ENCODE results near the gene DOK6. TPM values are rescaled to one million over a fixed set of nuclear protein-coding genes. Genes with fewer than 3 reads are reported as not detected.

The DOK6 gene
- total RNA-seq, 1 donor: 2.1 TPM

- no peak overlapping the region for H3K4me3 ChIP-seq (ENCODE audit: low read depth, low read length)
- no peak for DNase-seq (ENCODE audit: low read depth)
- no peak for TF ChIP-seq CTCF (IDR thresholded peaks at IDR 0.05; ENCODE audit: insufficient read depth, low read length)
Observed at GRCh38 chr18:69674966-69675365, 274.3 kb downstream of the DOK6 start.

- no peak for TF ChIP-seq CTCF (IDR thresholded peaks at IDR 0.05; ENCODE audit: insufficient read depth, low read length)
- DNase-seq (ENCODE audit: low read depth): no peak
- no peak overlapping the region for H3K4me3 ChIP-seq (ENCODE audit: low read depth, low read length)
Observed at GRCh38 chr18:69677595-69677994, 276.9 kb downstream of the DOK6 start.

GRCh38 chr18:69680123-69680522 lies 279.4 kb downstream of the DOK6 start:
- no peak for TF ChIP-seq CTCF (IDR thresholded peaks at IDR 0.05; ENCODE audit: insufficient read depth, low read length)
- no peak for DNase-seq (ENCODE audit: low read depth)
- H3K4me3 ChIP-seq (ENCODE audit: low read depth, low read length): no peak overlapping the region

- no peak for DNase-seq (ENCODE audit: low read depth)
- no peak overlapping the region for H3K4me3 ChIP-seq (ENCODE audit: low read depth, low read length)
- no peak for TF ChIP-seq CTCF (IDR thresholded peaks at IDR 0.05; ENCODE audit: insufficient read depth, low read length)
Observed at GRCh38 chr18:69683176-69683575, 282.5 kb downstream of the DOK6 start.

GRCh38 chr18:69684789-69685188 lies 284.1 kb downstream of the DOK6 start:
- no peak for TF ChIP-seq CTCF (IDR thresholded peaks at IDR 0.05; ENCODE audit: insufficient read depth, low read length)
- no peak for DNase-seq (ENCODE audit: low read depth)
- no peak overlapping the region for H3K4me3 ChIP-seq (ENCODE audit: low read depth, low read length)

GRCh38 chr18:69686861-69687260 lies 286.2 kb downstream of the DOK6 start:
- TF ChIP-seq CTCF (IDR thresholded peaks at IDR 0.05; ENCODE audit: insufficient read depth, low read length): no peak
- DNase-seq (ENCODE audit: low read depth): peak; percentile 44
- H3K4me3 ChIP-seq (ENCODE audit: low read depth, low read length): no peak overlapping the region

GRCh38 chr18:69689121-69689759 lies 288.6 kb downstream of the DOK6 start:
- no peak for TF ChIP-seq CTCF (IDR thresholded peaks at IDR 0.05; ENCODE audit: insufficient read depth, low read length)
- DNase-seq (ENCODE audit: low read depth): peak; percentile 47

More at GRCh38 chr18:69689121-69689759, 288.6 kb downstream of the DOK6 start:
- no peak overlapping the region for H3K4me3 ChIP-seq (ENCODE audit: low read depth, low read length)

All from fibroblast of the aortic adventitia (primary cell).